T-helper 1 cell treated with Interleukin-12 subunit alpha and Interleukin-12 subunit beta and Interleukin-4 antibody, amounts not matched to agents 30 ng/mL and 1 ng/mL, for 36 hours (primary cell): ENCODE results near the gene DST. TPM values are rescaled to one million over a fixed set of nuclear protein-coding genes. Genes with fewer than 3 reads are reported as not detected.

Source experiments
- intact Hi-C: fragments of 100-400 bp; cut with micrococcal nuclease; formaldehyde crosslinking; loops from one replicate; pipeline ENCODE4 v1.15.1; 2024
- total RNA-seq: library from RNA; stranded (reverse); gene quantifications from 2 replicates; pipeline ENCODE4 v1.2.3, GENCODE V29; 2022

DST gene
- total RNA-seq, 1 donor from 2014 or later: 13.0 TPM

- intact Hi-C loops: no loop called here
These were observed 197.8 kb downstream of the DST start for GRCh38 chr6:56444855-56445254.

- intact Hi-C loops: no loop called here
These were observed 202.1 kb downstream of the DST start for GRCh38 chr6:56440551-56440981.

GRCh38 chr6:56437171-56437900, 205.4 kb downstream of the DST start:
- intact Hi-C loops: no loop called here

GRCh38 chr6:56435754-56436153, 206.9 kb downstream of the DST start:
- intact Hi-C loops: no loop called here

- intact Hi-C loops: no loop called here
These were observed 207.4 kb downstream of the DST start for GRCh38 chr6:56435326-56435725.

- intact Hi-C loops: no loop called here
These were observed 208.1 kb downstream of the DST start for GRCh38 chr6:56434606-56435005.

- intact Hi-C loops: no loop called here
These were observed 209.6 kb downstream of the DST start for GRCh38 chr6:56433119-56433518.

GRCh38 chr6:56432194-56432593, 210.5 kb downstream of the DST start:
- intact Hi-C loops: no loop called here

GRCh38 chr6:56430629-56431600, 211.8 kb downstream of the DST start:
- intact Hi-C loops: no loop called here

- intact Hi-C loops: no loop called here
These were observed 218.1 kb downstream of the DST start for GRCh38 chr6:56424542-56425083.

- intact Hi-C loops: no loop called here
These were observed 218.6 kb downstream of the DST start for GRCh38 chr6:56424064-56424463.

GRCh38 chr6:56420296-56420695, 222.4 kb downstream of the DST start:
- intact Hi-C loops: no loop called here

- intact Hi-C loops: no loop called here
These were observed 223.5 kb downstream of the DST start for GRCh38 chr6:56419191-56419590.

- intact Hi-C loops: no loop called here
These were observed 224.9 kb downstream of the DST start for GRCh38 chr6:56417823-56418222.

- intact Hi-C loops: no loop called here
These were observed 226.4 kb downstream of the DST start for GRCh38 chr6:56416247-56416646.

- intact Hi-C loops: loop anchor here (10.0 kb wide), 1 partner anchor 2004 kb away; no protein-coding TSS in a partner anchor
These were observed 233.7 kb downstream of the DST start for GRCh38 chr6:56408976-56409375.
